Endometrial microvascular endothelial cells (primary cell): ENCODE results near the gene CNR2. TPM values are rescaled to one million over a fixed set of nuclear protein-coding genes. Genes with fewer than 3 reads are reported as not detected.

Experiments
- total RNA-seq: library from RNA; depleted of rRNA; stranded (reverse); fragments of >200 nt; gene quantifications from one replicate; pipeline ENCODE4 v1.2.3, GENCODE V29; 2015; ENCODE audit errors: inconsistent ontology term

Gene CNR2
- total RNA-seq, 1 donor from 2014 or later = not detected

Other genes with a start within 250 kb of the CNR2 start
- 642 TPM for gene RPL11, start 221.6 kb downstream of the CNR2 start, total RNA-seq
- gene ELOA, start 169.9 kb downstream of the CNR2 start, total RNA-seq = 32.5 TPM
- gene PITHD1, start 134.9 kb downstream of the CNR2 start, total RNA-seq = 57.3 TPM
- 167 TPM for gene LYPLA2, start 122.2 kb downstream of the CNR2 start, total RNA-seq
- gene GALE, start 112.6 kb downstream of the CNR2 start, total RNA-seq = 86.0 TPM
- gene HMGCL, start 87.9 kb downstream of the CNR2 start, total RNA-seq = 33.5 TPM
- gene FUCA1, start 45.1 kb downstream of the CNR2 start, total RNA-seq = 9.7 TPM
- 100 TPM for gene PNRC2, start 46.5 kb upstream of the CNR2 start, total RNA-seq
- gene SRSF10, start 67.0 kb upstream of the CNR2 start, total RNA-seq = 68.3 TPM
- gene MYOM3, start 198.8 kb upstream of the CNR2 start, total RNA-seq = not detected
- not detected for gene IL22RA1, start 229.8 kb upstream of the CNR2 start, total RNA-seq